ENCODE results near the gene APMAP.
"Not testable (repeated sequence)": the region's sequence is repeated elsewhere in the genome, so short reads cannot be mapped to it uniquely, and the experiment has no call there.

The APMAP gene

DNA sequence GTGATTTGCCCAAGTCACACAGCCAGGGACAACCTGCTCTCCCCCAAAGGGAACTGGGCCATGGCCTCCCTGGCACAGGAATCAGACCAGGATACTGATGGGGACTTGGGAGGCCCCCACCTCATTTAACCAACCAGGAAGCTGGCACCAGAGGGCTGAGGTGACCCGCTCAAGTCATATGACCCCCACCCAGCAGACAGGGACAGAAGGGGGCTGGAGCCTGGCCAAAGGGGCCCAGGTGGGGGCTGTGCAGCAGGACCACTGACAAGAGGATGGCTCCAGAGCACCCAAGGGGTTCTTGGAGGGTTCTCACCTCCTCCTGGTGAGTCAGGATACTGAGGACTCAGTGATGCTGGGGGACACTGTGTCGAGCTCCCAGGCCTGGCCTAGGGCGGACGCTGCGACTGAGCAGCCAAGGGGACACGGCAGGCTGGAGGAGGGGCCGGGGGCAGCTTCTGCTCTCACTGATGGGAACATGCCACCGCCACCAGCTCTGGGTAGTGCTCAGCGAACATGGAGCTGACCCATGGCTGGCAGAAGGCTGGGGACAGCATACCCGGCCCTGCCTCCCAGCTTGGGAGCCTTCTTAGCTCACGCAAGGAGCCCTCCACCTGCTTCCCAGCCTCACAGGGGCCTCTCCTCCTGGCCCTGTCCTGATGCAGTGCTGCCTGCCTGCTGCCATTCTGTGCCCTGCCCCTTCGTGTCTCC, 42.3 kb downstream of the APMAP start:
- no peak for DNase-seq

DNA sequence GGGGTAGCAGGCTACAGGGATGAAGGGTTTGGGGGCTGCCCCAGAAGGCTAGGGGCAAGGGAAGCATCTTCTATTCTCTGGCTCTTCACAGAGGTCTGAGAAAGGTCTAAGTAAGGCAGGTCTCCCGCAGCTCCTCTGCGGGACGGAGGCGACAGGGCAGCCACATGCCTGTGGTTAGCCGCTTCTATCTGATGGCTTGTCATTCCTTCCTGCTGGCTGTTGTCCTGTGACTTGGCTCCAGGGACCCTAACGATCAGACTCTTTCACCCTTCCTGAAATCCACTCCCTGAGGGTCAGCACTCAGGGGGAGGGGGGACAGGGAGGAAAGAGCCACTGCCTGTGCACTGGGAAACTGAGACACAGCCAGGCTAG, 42.8 kb downstream of the APMAP start:
- no peak for DNase-seq

- DNase-seq = no peak
Observed at GRCh38 chr20:24948939-24949679, 43.4 kb downstream of the APMAP start, which contains the start of gene CST7. CST7 (plus strand) TSS chr20:24949269; CDS start chr20:24949506, 237 bp downstream.

DNA sequence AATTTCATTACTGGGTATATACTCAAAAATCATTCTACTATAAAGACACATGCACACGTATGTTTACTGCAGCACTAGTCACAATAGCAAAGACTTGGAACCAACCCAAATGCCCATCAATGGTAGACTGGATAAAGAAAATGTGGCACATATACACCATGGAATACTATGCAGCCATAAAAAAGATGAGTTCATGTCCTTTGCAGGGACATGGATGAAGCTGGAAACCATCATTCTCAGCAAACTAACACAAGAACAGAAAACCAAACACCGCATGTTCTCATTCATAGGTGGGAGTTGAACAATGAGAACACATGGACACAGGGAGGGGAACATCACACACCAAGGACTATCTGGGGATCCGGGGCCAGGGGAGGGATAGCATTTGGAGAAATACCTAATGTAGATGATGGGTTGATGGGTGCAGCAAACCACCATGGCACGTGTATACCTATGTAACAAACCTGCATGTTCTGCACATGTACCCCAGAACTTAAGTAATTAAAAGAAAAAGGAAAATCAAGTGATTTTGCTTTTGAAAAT, 44.1 kb downstream of the APMAP start:
- DNase-seq = not testable (repeated sequence)

GRCh38 chr20:24946376-24946775, 46.2 kb downstream of the APMAP start:
- DNase-seq = not testable (repeated sequence)

DNA sequence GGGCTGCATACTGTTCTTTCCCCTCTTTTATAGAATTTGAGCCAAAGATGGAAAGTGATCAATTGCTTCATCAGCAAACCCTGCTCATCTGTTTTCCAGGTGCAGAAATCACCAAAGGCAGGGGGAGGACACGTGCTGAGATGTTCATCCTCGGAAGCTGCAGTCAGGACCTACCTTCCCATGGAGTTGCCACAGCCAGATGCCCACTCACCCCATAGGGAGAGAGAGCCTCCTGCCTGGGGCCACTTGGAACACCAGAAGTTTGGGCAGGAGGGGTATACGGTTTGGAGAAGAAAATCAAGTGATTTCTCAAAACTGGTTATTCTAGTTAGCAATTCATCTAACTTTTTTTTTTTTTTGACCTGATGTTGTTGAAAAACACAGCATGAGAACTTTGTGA, 48.8 kb downstream of the APMAP start:
- no peak for DNase-seq

- DNase-seq = no peak
Observed at GRCh38 chr20:24943196-24943595, 49.4 kb downstream of the APMAP start.

DNA sequence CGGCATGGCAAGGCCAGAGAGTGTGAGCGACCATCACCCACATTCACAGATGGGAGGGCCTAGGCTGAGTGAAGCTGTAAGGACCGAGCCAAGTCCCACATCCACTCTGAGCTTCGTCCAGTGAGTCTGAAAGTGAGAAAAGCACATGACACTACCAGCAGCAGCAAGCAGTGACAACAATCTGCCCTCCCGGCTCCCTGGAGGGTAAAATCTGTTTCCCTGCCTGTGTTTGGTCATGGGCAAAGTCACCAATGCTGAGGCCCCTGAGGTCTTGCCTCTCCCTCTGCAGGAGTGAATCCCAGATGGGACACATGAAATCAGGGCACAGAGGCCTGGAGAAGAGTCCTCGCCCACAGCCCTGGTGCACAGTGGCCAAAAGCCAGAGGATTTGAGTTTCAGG, 49.9 kb downstream of the APMAP start:
- no peak for DNase-seq

DNA sequence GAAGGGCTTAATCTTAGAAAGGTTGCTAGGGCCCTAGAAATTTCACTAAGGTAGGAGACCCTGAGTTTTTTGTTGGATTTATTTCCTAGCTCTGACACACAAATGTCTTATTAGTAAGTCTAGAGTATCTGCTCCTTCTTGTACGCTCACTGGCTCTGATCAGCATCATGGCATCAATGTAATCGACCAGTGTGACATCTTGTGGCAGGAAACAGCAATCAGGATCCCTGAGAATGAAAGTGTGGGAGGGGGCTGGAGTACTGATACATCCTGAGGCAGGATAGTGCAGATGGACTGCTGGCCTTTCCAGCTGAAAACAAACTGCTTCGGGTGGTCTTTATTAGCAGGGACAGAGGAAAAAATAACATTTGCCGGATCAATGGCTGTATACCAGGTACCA, 53.5 kb downstream of the APMAP start:
- no peak for DNase-seq

DNA sequence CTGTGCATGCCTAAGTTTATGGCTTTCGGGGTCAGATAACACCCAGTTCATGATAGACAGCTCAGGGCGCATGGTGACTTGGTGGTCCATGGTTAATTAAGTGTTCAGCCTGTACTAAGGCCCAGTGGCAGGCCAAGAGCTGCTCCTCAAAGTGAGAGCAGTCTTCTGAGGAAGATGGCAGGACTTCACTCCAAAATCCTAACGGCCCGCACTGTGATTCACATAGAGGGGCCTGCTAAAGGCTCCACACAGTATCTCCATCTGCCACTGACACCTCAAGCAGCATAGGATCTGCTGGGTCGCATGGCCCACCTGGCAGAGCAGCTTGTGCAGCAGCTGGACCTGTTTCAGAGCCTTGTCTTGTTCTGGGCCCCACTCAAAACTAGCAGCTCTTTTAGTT, 54.1 kb downstream of the APMAP start:
- DNase-seq = no peak

- DNase-seq = no peak
Observed at GRCh38 chr20:24937579-24937978, 55.0 kb downstream of the APMAP start.

DNA sequence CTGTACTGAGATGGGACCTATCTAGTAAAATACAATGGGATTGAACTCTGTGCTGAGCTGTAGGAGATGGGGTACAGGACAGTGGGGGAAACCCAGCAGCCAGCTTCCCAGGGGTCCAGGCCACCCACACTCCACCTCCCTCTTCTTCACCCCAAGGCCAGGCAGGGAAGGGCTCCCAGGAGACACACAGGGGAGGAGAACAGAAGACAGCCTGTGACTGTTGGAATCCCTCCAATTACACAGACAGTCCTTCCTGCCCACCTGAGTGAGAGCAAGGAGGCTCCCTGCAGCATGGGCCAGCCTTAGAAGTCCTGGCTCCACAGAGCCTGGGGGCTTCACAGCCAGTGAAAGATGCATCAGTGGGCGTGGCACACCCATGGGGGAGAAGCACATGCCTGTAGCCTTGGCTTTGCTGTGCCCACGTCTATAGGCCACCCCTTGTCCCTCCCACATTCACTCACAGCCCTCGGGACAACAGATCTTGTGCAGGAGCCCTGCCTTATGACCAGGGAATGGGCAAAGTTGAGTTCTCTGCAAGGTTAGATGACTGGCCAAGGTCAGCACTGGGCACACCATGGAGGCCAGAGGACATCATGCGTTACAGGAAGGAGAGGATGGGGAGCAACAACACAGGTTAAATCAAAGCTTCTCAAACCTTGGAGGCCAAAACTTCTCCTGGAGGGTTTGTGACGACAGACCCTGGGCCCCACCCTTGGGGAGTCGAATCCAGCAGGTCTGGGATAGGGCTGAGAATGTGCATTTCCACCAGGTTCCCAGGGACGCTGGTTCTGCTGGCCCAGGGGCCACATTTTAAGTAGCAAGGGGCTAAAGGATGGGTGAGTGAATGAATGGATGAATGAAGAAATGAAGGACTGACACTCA, 55.8 kb downstream of the APMAP start:
- DNase-seq = no peak

- DNase-seq = no peak
Observed at GRCh38 chr20:24935766-24936525, 56.6 kb downstream of the APMAP start.

DNA sequence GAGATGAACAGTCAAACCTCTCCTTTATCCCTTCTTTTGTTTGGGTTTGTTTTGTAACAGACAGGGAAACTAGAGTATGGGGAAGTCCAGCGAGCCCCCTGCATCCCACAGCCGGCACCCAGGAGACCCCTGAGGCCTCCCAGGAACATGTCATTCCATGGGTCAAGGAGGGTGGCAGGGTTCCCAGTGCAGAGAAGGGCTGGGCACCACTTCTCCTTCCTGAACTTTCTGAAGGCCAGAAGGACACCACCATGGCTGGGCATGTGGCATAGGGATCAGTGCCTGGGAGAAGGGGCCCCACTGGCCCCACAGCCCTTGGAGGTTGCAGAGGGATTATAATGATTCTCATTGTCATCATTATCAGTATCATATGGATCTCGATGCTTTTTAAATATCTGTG, 57.4 kb downstream of the APMAP start:
- DNase-seq = no peak

DNA sequence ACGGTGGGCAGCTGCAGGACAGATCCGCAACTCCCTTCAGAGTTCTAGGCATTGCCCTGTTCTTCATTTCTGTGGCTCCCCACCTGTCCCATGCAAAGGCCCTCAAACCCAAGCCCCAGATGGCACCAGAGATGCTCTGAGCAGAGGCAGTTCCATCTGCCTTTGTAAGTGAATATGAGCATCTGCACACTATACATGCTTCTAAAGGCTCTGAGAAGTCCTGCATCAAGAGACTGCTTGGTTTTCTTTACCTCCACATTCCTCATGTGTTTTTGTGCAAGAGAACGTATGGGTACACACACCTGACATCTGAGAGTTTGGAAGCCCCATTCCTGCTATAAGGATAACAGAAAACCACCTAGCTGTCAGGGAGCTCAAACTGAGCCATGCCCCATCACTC, 57.8 kb downstream of the APMAP start:
- DNase-seq = no peak

- DNase-seq = no peak
Observed at GRCh38 chr20:24934101-24934661, 58.4 kb downstream of the APMAP start.

GRCh38 chr20:24933266-24933908, 59.2 kb downstream of the APMAP start:
- no peak for DNase-seq

DNA sequence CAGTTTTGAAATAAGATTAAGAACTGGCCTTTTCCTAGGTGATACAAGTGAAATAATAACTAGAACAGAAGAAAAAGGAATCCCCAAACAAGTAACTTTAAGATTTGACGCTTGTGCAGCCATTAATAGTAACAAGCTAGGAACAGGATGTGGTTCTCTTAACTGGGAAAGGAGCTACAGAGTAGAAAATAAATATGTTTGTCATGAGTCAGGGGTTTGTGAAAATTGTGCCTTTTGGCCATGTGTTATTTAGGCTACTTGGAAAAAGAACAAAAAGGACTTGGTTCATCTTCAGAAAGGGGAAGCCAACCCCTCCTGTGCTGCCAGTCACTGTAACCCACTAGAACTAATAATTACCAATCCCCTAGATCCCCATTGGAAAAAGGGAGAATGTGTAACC, 60.7 kb downstream of the APMAP start:
- not testable (repeated sequence) for DNase-seq

GRCh38 chr20:24930724-24931688, 61.5 kb downstream of the APMAP start:
- DNase-seq = peak; percentile 51
